ENCODE measurements around the gene NARF.
A peak's percentile ranks its signal among the peaks of the same experiment; 100 is the strongest.

NARF gene

GRCh38 chr17:82440991-82441627, 17.4 kb upstream of the NARF start:
- Histone ChIP-seq H3K36me3 (ENCODE audit: insufficient read depth, low read length) (peaks cover 38% of the 10 kb centered on the region; the same call in 1 of the 2 replicates), H3K27me3 (ENCODE audit: insufficient read depth, low read length) (no peaks in the 10 kb centered on the region)

GRCh38 chr17:82441691-82442487, 16.7 kb upstream of the NARF start:
- peaks cover 39% of the 10 kb centered on the region; the same call in 1 of the 2 replicates for H3K36me3 ChIP-seq (ENCODE audit: insufficient read depth, low read length)
- H3K4me1 ChIP-seq (ENCODE audit: insufficient read depth, low read length) = 0 out of 2 replicates have a peak, but pooled peaks cover 7% of the 10 kb centered on the region

More at GRCh38 chr17:82440991-82441627, 17.4 kb upstream of the NARF start:
- H3K9me3 ChIP-seq (ENCODE audit: insufficient read depth, low read depth, low read length) = no peaks in the 10 kb centered on the region
- peak overlapping the region; percentile 31; the same call in 1 of the 2 replicates for H3K9ac ChIP-seq (ENCODE audit: low read depth, low read length)
- 0 out of 2 replicates have a peak, but pooled peaks cover 7% of the 10 kb centered on the region for H3K4me1 ChIP-seq (ENCODE audit: insufficient read depth, low read length)
- no peak overlapping the region for H3K4me3 ChIP-seq (ENCODE audit: low read length)
- no peak overlapping the region for H3K27ac ChIP-seq (ENCODE audit: low read depth, low read length)
- 71% methylated on average over 17 of the region's 17 CpGs for WGBS

DNA sequence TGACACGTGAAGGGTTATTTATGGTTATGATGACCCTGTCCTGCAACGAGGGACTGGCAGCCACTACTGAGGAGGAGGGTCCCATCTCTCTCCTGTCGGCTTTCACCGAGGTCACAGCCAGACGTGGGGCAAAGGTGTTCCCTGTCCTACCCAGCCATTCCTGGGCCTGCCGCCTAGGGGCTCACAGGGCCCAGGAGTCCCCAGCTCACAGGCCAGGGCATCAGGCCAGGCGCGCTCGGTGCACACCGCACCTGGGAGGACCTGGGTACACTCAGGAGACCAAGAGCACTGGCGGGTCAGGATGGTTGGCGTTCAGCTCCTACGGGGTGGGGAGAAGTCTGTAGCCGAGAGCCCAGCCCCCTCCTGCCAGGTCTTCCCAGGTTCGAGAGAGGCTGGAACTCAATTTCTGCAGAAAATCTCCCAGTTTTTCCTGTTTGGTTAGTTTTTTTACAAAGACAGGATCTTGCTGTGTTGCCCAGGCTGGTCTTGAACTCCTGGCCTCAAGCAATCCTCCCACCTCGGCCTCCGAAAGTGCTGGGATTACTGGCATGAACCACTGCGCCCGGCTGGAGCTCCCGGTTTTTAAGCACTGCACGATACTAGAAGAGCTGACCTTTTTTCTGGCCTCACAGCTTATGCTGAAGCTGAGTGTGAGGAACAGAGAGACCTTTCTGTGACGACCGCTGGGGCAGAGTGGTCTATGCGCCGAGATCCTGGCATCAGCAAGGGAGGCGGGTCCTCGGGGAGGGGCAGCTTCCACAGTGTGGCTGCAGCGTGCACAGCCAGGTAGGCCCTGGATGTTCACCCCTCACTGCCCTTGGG, 15.7 kb upstream of the NARF start:
- 95% methylated on average over 28 of the region's 28 CpGs for WGBS
- peaks cover 39% of the 10 kb centered on the region; the same call in 1 of the 2 replicates for H3K36me3 ChIP-seq (ENCODE audit: insufficient read depth, low read length)
- no peak overlapping the region for H3K4me3 ChIP-seq (ENCODE audit: low read length)
- H3K9ac ChIP-seq (ENCODE audit: low read depth, low read length) = no peak overlapping the region
- no peaks in the 10 kb centered on the region for H3K9me3 ChIP-seq (ENCODE audit: insufficient read depth, low read depth, low read length)
- no peaks in the 10 kb centered on the region for H3K27me3 ChIP-seq (ENCODE audit: insufficient read depth, low read length)
- no peak overlapping the region for H3K27ac ChIP-seq (ENCODE audit: low read depth, low read length)
- 0 out of 2 replicates have a peak, but pooled peaks cover 7% of the 10 kb centered on the region for H3K4me1 ChIP-seq (ENCODE audit: insufficient read depth, low read length)

More at GRCh38 chr17:82441691-82442487, 16.7 kb upstream of the NARF start:
- Histone ChIP-seq H3K4me3 (ENCODE audit: low read length) (no peak overlapping the region), H3K27ac (ENCODE audit: low read depth, low read length) (peak overlapping the region; percentile 25; the same call in 1 of the 2 replicates), H3K9me3 (ENCODE audit: insufficient read depth, low read depth, low read length) (no peaks in the 10 kb centered on the region), H3K9ac (ENCODE audit: low read depth, low read length) (no peak overlapping the region), H3K27me3 (ENCODE audit: insufficient read depth, low read length) (no peaks in the 10 kb centered on the region)
- WGBS = 93% methylated on average over 27 of the region's 27 CpGs

DNA sequence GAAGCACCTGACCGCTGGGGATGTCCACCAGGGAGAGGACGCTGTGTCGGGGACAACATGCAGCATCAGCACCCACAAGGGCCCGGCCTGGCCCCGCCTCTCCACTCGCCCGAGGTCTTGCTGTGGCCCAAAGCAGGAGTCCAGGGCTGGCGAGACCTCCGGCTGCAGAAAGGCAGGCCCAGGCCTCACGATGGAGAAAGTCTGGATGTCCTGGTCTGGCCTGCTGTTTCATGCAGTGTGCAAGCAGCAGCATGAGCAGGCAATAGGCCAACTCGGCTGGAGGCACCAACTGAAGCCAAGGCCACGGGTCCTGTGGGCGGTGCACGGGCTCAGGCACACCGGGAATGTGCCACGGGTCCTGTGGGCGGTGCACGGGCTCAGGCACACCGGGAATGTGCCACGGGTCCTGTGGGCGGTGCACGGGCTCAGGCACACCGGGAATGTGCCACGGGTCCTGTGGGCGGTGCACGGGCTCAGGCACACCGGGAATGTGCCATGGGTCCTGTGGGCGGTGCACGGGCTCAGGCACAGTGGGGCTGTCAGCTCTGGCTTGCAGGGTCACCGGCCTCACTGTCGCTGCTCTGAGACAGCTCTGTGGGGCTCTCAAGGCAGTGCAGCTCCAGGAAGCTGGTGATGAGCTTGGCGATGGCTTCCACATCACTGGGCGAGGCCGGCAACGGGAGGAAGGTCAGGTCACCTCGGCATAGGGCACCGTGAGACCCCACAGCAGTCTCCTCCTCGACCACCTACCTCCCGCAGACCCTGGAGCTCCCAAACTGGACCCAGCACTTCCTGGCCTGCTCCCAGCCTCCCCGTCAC, 14.9 kb upstream of the NARF start:
- 0 out of 2 replicates have a peak, but pooled peaks cover 7% of the 10 kb centered on the region for H3K4me1 ChIP-seq (ENCODE audit: insufficient read depth, low read length)
- H3K27me3 ChIP-seq (ENCODE audit: insufficient read depth, low read length) = no peaks in the 10 kb centered on the region
- H3K27ac ChIP-seq (ENCODE audit: low read depth, low read length) = no peak overlapping the region
- 95% methylated on average over 34 of the region's 40 CpGs for WGBS
- no peak overlapping the region for H3K9ac ChIP-seq (ENCODE audit: low read depth, low read length)
- H3K4me3 ChIP-seq (ENCODE audit: low read length) = no peak overlapping the region
- peaks cover 39% of the 10 kb centered on the region; the same call in 1 of the 2 replicates for H3K36me3 ChIP-seq (ENCODE audit: insufficient read depth, low read length)
- no peaks in the 10 kb centered on the region for H3K9me3 ChIP-seq (ENCODE audit: insufficient read depth, low read depth, low read length)

GRCh38 chr17:82444284-82444893, 14.2 kb upstream of the NARF start:
- Histone ChIP-seq H3K27me3 (ENCODE audit: insufficient read depth, low read length) (no peaks in the 10 kb centered on the region), H3K4me1 (ENCODE audit: insufficient read depth, low read length) (0 out of 2 replicates have a peak, but pooled peaks cover 7% of the 10 kb centered on the region), H3K9me3 (ENCODE audit: insufficient read depth, low read depth, low read length) (no peaks in the 10 kb centered on the region), H3K4me3 (ENCODE audit: low read length) (no peak overlapping the region), H3K27ac (ENCODE audit: low read depth, low read length) (no peak overlapping the region), H3K36me3 (ENCODE audit: insufficient read depth, low read length) (peaks cover 39% of the 10 kb centered on the region; the same call in 1 of the 2 replicates), H3K9ac (ENCODE audit: low read depth, low read length) (no peak overlapping the region)
- 94% methylated on average over 35 of the region's 35 CpGs for WGBS

DNA sequence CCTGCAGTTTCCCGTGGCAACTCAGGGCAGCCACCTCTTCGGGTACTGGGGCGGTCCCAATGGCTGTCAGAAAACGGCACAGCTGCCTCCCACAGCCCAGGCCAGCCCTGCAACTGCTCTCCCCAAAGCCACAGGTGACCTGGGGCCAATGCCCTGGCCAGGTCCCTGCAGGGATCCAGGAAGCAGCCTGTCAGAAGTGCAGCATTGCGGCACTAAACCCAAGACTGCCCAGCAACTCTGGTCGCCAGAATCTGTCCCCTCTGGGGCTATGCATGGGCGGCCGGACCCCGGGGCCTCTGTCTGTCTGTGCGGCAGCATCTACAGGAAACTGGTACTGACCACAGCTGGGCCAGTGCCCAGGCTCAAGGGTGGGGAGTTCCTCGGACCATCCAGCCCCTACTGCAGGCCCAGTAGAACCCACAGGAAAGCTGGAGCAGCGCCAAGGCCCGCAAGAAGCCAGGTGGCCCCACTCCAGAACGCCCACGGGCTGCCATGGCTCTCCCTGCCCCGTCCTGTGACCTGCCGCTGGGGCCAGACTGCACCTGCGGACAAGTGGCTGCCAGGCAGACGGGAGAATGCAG, 13.5 kb upstream of the NARF start:
- no peak overlapping the region for H3K4me3 ChIP-seq (ENCODE audit: low read length)
- H3K9ac ChIP-seq (ENCODE audit: low read depth, low read length) = no peak overlapping the region
- peaks cover 39% of the 10 kb centered on the region; the same call in 1 of the 2 replicates for H3K36me3 ChIP-seq (ENCODE audit: insufficient read depth, low read length)
- H3K9me3 ChIP-seq (ENCODE audit: insufficient read depth, low read depth, low read length) = no peaks in the 10 kb centered on the region
- WGBS = 91% methylated on average over 19 of the region's 19 CpGs
- H3K4me1 ChIP-seq (ENCODE audit: insufficient read depth, low read length) = 0 out of 2 replicates have a peak, but pooled peaks cover 7% of the 10 kb centered on the region
- H3K27me3 ChIP-seq (ENCODE audit: insufficient read depth, low read length) = no peaks in the 10 kb centered on the region
- H3K27ac ChIP-seq (ENCODE audit: low read depth, low read length) = no peak overlapping the region

DNA sequence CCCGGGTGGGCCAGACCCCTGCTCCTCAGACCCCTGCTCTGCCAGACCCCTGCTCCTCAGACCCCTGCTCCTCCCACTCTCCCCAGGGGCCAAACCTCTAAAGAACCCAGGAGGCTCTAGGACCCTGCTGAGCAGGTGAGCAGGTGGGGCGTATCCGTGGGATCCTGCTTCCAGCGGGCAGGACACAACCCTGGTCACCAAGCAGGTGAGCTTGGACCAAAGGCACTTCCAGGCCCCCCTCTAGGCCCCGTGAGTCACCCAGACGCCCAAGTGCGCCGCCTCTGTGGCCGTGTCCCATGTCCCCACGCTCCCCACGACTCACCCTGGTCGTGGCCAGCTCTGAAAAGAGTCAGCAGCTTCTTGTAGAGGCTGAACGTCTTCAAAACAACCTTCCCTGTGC, 13.0 kb upstream of the NARF start:
- peaks cover 39% of the 10 kb centered on the region; the same call in 1 of the 2 replicates for H3K36me3 ChIP-seq (ENCODE audit: insufficient read depth, low read length)
- no peak overlapping the region for H3K4me3 ChIP-seq (ENCODE audit: low read length)
- H3K9me3 ChIP-seq (ENCODE audit: insufficient read depth, low read depth, low read length) = no peaks in the 10 kb centered on the region
- no peak overlapping the region for H3K27ac ChIP-seq (ENCODE audit: low read depth, low read length)
- WGBS = 94% methylated on average over 13 of the region's 13 CpGs
- no peaks in the 10 kb centered on the region for H3K27me3 ChIP-seq (ENCODE audit: insufficient read depth, low read length)
- H3K9ac ChIP-seq (ENCODE audit: low read depth, low read length) = no peak overlapping the region
- H3K4me1 ChIP-seq (ENCODE audit: insufficient read depth, low read length) = 0 out of 2 replicates have a peak, but pooled peaks cover 3% of the 10 kb centered on the region

DNA sequence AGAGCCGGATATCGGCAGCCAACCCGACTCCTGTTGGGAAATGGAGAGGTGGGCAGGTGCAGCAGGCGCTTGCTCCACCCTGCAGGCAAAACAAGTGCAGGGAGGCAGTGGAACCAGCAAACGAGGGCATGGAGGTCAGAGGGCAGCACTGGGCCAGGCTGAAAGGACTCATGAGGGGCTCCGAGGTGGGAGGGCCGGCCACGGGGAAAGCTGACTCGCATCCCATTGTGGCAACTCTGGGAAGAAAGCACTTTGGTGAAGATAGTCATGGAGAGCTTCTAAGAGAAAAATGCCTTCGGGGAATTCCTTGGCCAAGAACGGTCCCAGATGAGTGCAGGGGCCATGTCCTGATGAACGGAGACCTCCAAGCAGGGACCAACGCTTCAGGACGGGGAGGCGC, 12.4 kb upstream of the NARF start:
- H3K4me1 ChIP-seq (ENCODE audit: insufficient read depth, low read length) = peaks cover 3% of the 10 kb centered on the region; the same call in 1 of the 2 replicates
- H3K27me3 ChIP-seq (ENCODE audit: insufficient read depth, low read length) = no peaks in the 10 kb centered on the region
- H3K9me3 ChIP-seq (ENCODE audit: insufficient read depth, low read depth, low read length) = no peaks in the 10 kb centered on the region
- no peak overlapping the region for H3K9ac ChIP-seq (ENCODE audit: low read depth, low read length)
- H3K4me3 ChIP-seq (ENCODE audit: low read length) = no peak overlapping the region
- peaks cover 39% of the 10 kb centered on the region; the same call in 1 of the 2 replicates for H3K36me3 ChIP-seq (ENCODE audit: insufficient read depth, low read length)
- H3K27ac ChIP-seq (ENCODE audit: low read depth, low read length) = no peak overlapping the region
- 93% methylated on average over 15 of the region's 15 CpGs for WGBS

GRCh38 chr17:82446649-82447048, 11.9 kb upstream of the NARF start:
- H3K27me3 ChIP-seq (ENCODE audit: insufficient read depth, low read length) = no peaks in the 10 kb centered on the region
- WGBS = 96% methylated on average over 12 of the region's 12 CpGs

More at GRCh38 chr17:82446649-82447048, 11.9 kb upstream of the NARF start:
- Histone ChIP-seq H3K9ac (ENCODE audit: low read depth, low read length) (no peak overlapping the region), H3K27ac (ENCODE audit: low read depth, low read length) (no peak overlapping the region), H3K4me3 (ENCODE audit: low read length) (no peak overlapping the region), H3K9me3 (ENCODE audit: insufficient read depth, low read depth, low read length) (no peaks in the 10 kb centered on the region), H3K36me3 (ENCODE audit: insufficient read depth, low read length) (peaks cover 38% of the 10 kb centered on the region; the same call in 1 of the 2 replicates), H3K4me1 (ENCODE audit: insufficient read depth, low read length) (peaks cover 6% of the 10 kb centered on the region; the same call in 1 of the 2 replicates)

Data from HUES64 (cell line).